Activated CD4-positive, alpha-beta T cell treated with anti-CD3 and anti-CD28 coated beads, Interleukin-2, amount 50 U/mL, for 48 hours (primary cell): ENCODE results near the gene RIPOR3.

Source experiments
- DNase-seq, 2 experiments: peaks; one replicate each; pipeline ENCODE4 v3.0.0-alpha.2; 2020

The RIPOR3 gene, protein sequence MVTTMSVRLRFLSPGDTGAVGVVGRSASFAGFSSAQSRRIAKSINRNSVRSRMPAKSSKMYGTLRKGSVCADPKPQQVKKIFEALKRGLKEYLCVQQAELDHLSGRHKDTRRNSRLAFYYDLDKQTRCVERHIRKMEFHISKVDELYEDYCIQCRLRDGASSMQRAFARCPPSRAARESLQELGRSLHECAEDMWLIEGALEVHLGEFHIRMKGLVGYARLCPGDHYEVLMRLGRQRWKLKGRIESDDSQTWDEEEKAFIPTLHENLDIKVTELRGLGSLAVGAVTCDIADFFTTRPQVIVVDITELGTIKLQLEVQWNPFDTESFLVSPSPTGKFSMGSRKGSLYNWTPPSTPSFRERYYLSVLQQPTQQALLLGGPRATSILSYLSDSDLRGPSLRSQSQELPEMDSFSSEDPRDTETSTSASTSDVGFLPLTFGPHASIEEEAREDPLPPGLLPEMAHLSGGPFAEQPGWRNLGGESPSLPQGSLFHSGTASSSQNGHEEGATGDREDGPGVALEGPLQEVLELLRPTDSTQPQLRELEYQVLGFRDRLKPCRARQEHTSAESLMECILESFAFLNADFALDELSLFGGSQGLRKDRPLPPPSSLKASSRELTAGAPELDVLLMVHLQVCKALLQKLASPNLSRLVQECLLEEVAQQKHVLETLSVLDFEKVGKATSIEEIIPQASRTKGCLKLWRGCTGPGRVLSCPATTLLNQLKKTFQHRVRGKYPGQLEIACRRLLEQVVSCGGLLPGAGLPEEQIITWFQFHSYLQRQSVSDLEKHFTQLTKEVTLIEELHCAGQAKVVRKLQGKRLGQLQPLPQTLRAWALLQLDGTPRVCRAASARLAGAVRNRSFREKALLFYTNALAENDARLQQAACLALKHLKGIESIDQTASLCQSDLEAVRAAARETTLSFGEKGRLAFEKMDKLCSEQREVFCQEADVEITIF

DNA sequence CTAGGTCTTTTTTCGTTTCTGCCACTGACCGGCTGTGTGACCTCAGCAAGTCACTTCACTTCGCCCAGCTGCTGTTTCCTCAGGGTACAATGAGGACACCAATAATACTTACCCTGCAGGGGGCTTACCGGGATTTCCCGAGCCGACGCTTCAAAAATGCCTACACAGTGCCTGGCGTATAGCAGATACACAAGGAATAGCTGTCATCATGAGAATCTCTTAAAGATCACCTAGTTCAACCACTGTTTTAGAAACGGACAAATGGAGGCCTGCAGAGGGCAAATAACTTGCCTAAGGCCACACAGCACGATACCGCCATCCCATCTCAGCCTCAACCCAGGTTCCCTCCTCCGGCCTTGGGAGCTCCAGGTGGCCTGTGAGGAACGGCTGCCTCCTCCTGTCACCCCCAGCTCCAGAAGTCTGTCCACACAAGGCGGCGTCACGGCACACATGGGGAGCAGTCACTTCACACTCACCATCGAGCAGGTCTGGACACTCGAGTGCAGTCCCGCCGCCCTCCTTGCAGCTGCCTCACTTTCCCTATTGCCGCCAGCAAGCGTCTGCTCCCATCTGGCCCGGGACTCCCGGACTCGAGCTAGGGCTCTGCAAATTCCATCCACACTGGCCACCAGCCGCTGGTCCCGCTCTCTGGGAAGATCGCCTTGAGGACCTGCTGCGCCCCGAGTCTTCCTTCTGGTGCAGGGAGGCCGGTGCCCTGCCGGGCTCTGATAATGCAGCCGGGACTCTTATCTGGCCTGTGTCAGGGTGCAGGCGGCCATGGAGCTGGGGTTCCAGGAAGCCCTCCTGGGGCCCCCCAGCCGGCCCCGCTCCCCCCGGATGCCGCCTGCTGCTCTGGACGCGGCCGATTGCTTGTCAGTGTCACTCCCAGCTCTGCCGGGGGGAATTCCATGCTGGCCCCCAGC lies at the start of gene RIPOR3:
Gene RIPOR3 (minus strand): TSS at position 893 of the 923 bp plus-strand sequence. CDS start 414 bp downstream, at position 479.
- DNase-seq, result peak in 1 of 2 experiments; percentile 6

GRCh38 chr20:50737352-50737751 lies 46.0 kb upstream of the RIPOR3 start:
- DNase-seq, result no peak

DNA sequence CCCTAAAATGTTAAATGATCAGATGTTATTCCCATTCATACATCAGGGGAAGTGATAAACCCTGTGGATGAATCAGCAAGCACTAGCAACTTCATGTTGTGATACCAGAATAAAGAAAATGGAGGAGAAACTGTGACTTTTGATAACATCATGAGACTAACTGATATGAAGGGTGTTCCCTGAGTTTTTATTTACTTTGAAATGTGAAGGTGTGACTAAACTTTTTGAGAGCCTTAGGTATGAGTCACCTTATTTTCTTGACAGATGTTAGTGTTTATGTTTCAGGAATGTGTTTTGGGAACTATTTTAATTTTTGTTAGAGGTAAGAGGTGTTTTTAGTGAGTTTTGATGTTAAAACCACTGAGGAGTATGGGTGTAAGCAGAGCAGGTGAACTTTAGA lies 44.5 kb upstream of the RIPOR3 start:
- DNase-seq, result no peak

DNA sequence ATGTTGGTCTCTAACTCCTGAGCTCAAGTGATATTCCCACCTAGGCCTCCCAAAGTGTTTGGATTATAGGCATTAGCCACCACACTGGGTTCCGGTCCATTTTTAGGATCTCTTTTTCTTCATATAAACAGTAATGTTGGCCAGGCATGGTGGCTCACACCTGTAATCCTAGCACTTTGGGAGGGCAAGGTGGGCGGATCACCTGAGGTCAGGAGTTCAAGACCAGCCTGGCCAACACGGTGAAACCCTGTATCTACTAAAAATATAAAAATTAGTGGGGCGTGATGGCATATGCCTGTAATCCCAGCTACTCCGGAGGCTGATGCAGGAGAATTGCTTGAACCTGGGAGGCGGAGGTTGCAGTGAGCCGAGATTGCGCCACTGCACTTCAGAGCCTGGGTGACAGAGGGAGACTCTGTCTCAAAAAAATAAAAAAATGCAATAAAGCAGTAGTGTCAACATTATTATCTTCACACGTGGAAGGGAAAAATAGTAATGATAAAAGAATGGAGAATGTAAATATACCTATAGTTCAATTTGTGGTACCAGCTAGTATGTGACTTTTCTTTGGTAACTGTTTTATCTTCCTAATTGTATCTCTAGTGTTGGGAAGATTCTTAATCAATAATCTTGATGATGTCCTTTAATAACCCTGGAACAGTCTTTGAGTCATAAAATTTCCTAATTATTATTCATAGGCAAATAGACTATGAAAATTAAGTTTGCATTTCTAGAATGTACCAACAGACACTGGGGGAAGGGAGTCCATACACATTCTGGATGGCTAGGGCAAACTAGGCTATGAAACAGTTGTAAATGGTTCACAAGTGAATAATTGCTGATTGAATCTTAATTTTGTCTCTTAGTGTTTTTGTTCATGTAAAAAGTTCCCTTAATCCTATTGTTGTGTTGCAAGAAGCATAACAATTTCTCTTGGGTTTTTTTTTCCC lies 43.7 kb upstream of the RIPOR3 start:
- DNase-seq, result no peak

GRCh38 chr20:50733644-50734349 lies 42.5 kb upstream of the RIPOR3 start:
- DNase-seq, result no peak

DNA sequence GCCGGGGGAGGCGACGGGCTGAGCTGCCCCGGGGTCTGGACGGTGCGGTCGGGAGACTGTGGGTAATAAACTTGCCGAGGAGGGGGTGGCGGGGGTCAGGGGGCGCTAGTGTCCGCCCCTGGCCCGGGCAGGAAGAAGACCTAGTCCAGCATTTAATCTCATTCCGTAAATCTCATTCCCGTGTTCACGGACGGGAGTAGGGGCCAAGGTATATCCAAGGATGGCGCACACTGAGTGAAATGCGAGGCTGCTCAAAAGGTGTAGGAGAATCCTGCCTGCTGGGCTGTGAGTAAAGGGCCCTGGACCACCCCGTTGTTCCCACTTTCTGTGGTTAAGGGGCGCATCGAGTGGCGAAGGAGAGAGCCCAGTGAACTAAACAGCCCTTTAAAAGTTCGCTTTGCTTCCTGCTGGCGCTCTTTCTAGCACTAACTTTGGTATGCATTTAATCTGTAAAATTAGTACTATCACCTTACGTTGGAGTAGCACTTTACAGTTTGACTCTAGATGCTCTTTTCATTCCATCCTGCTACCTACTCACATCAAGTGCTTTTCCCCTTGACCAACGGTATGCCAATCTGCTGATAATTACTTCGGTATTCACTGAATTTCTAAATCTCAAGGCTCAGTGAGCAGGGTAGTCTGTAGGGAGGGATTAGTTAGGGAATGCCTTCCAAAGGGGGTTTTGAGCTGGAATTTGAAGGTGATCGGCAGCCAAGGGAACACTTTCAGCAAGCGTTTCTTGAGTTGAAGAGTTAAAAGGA lies 40.8 kb upstream of the RIPOR3 start:
- peak in 1 of 2 experiments; percentile 11 for DNase-seq

- peak; percentile 99 for DNase-seq
Observed at GRCh38 chr20:50731055-50731929, 40.0 kb upstream of the RIPOR3 start, which contains the start of gene PARD6B. PARD6B (plus strand) TSS chr20:50731580; CDS start chr20:50731787, 207 bp downstream.

DNA sequence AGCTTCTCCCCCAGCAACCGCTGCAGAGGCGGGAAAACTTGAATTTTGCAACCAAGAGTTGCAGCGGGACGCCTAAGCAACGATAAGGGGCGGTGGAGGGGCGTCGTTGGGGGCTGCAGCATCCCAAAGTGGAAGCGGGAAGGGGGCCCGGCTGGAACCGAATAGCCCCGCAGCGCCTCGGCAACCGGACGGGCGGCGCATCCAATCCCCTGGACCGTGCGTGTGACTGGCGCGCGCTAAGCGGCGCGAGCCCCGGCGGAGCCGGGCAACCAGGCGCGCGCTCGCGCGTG lies 39.4 kb upstream of the RIPOR3 start:
- no peak for DNase-seq

- no peak for DNase-seq
Observed at GRCh38 chr20:50729901-50730764, 38.8 kb upstream of the RIPOR3 start.

DNA sequence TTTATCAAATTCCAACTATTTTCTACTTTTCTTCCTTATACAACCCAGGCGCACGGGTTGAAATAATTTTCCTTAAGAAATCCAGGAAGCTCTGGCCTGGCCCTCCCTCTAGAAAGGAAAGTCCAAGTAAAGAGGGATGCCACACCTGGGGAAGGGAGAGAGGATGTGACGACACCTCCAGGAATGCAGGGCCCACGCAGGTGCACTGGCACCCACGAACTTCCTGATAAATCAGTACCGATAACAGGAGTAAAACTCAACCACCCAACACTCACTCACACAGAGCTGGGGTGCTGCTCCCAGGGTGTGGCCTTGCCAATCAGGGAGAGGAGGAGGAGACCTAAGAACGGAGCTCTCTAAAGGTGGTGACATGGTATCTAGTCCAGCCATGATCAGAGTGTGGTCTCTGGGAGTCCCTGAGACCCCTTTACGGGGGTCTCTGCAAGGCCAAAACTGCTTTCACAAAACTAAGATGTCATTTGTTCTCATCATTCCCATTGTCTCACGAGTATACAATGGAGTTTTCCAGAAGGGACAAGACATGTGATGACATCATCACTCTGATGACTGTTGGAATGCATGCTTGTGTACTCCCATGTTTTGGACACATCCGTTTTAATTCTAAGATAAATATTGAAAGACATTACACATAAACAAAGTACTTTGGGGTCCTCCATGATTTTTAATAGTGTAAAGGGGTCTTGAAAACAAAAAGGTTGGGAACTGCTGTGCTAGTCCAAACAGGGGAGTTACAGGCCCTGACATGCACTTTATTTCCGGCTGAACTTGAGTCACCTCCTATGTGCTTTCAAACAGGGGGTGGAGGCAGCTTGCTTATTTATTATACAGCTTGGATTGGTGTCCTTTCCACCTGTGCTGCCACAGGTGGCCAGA lies 37.9 kb upstream of the RIPOR3 start:
- no peak for DNase-seq

DNA sequence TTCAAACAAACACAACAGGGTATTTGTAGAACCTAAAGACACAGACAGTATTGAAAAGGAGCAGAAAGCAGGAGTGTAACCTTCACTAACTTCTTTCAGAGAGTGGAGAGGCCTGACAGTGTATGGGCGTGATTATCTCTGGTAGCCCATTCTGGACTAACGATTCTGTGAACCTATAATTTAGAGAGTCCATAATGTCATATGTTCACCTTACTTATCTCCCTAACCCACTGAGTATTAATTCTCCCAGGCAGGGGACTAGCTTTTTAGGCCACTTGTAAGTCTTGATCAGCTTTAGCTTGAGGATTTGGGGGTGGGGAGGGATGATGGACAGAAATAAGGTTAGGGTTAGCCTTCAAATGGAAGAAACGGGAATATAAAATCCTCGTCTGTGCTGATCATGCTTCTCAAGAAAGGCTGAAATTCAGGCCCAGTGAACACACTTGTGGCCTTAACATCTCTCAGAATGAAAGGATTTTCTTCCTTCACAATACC lies 37.2 kb upstream of the RIPOR3 start:
- DNase-seq, result no peak

DNA sequence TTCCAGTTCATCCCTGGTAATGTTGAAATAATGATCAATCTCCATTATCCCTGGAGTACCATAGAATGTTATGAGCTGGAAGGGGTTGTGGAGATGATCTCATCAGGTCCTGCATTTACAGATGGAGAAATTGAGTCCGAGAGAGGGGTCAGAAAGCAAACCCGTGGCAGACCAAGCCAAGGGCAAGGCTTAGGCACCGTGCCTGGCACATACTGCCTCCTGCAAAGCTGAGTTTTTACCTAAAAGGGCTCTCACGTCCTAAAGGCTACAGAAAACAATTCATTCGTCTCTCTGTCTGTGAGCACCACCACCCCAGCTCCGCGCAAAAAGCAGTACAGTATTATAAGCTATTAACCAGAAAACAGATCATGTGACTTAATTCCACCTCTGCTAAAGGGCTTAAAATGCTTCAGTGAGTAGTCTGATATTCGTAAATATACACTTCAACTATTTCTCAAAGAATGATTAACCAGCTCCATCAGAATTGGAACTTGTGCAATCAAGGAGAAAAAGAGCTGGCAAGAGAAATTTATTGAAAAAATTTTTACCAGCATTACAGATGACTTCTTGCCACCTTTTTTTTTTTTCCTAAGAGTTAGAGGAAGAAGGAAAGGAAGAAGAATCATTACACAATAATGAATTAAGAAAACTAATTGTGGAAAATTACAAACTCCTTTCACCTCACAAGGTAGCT lies 36.6 kb upstream of the RIPOR3 start:
- DNase-seq, result no peak

DNA sequence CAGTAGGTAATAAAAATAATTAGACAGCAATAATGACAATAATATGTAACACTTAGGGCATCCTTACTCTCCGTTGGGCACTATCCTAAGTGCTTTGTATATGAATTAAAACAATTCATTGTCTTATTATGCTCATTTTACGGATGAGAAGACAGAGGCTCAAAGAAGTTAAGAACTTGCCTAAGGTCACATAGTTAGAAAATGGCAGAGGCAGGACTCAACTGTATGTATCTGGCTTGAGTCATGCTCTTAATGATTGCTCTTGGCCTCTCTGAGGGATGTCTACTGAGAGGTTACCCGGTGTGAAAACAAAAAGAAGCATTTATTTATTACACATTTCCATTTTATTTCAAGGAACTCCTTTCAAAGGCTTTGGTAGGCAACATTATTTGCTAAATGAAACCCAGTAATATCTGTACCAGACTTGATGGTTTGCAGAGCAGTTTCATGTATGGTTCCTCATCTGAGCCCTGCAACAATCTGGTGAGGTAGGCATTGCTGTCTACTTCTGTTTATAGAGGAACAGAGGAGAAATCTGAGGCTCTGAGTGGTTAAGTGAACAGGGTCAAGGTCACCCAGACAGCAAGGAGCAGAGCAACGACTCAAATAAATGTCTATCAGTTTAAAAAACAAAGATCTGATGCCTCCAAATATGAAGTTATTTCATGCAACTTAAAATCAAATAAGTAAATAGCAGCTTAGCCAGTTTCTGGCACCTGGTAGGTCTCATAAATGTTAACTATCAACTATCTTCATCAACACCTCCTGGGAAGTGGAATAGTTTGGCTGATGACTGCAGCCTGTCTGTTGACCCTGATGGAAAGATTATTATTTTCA lies 35.8 kb upstream of the RIPOR3 start:
- DNase-seq, result no peak

- no peak for DNase-seq
Observed at GRCh38 chr20:50725724-50726005, 34.3 kb upstream of the RIPOR3 start.
